ENCODE results near the gene GPR152. TPM values are rescaled to one million over a fixed set of nuclear protein-coding genes. Genes with fewer than 3 reads are reported as not detected.

Gene GPR152
- total and polyA plus RNA-seq, 12 donors: not detected

- ATAC-seq (peak in 1 of 8 donors; percentile 8), DNase-seq (no peak)
- no peak overlapping the region for H3K4me3 ChIP-seq
- WGBS, 2 donors: 94% methylated on average over 12 of the region's 12 CpGs
- H3K36me3 ChIP-seq: no peaks in the 10 kb centered on the region
- peaks cover 0 to 9% (median 5%) of the 10 kb centered on the region in 9 donors for H3K4me1 ChIP-seq
- H3K27ac ChIP-seq: no peak overlapping the region
- no peaks in the 10 kb centered on the region for H3K27me3 ChIP-seq
- intact Hi-C loops (cut with DNase I): no loop called here
- TF ChIP-seq CTCF (IDR thresholded peaks at IDR 0.05): no peak
- no peaks in the 10 kb centered on the region for H3K9me3 ChIP-seq
Measured at GRCh38 chr11:67457453-67457852, 4.9 kb upstream of the GPR152 start.

GRCh38 chr11:67456068-67456705 lies 3.7 kb upstream of the GPR152 start:
- DNase-seq (no peak), ATAC-seq (no peak)
- Histone ChIP-seq H3K27me3 (no peaks in the 10 kb centered on the region), H3K9me3 (no peaks in the 10 kb centered on the region), H3K4me3 (no peak overlapping the region), H3K4me1 (peaks cover 0 to 14% (median 8%) of the 10 kb centered on the region in 9 donors), H3K27ac (no peak overlapping the region), H3K36me3 (no peaks in the 10 kb centered on the region)
- no peak for TF ChIP-seq CTCF (IDR thresholded peaks at IDR 0.05)
- intact Hi-C loops (cut with DNase I): no loop called here
- 80% methylated on average over 22 to 25 of the region's 25 CpGs for WGBS, 2 donors

- intact Hi-C loops (cut with DNase I): no loop called here
- Histone ChIP-seq H3K36me3 (no peaks in the 10 kb centered on the region), H3K27ac (no peak within 1 kb of the TSS), H3K4me1 (peaks cover 0 to 15% (median 8%) of the 10 kb centered on the region in 9 donors), H3K9me3 (no peaks in the 10 kb centered on the region), H3K4me3 (no peak within 1 kb of the TSS), H3K27me3 (no peaks in the 10 kb centered on the region)
- WGBS, 2 donors: 89 to 96% methylated on average over 3 of the region's 3 CpGs
- DNase-seq (no peak), ATAC-seq (no peak)
- no peak for TF ChIP-seq CTCF (IDR thresholded peaks at IDR 0.05)
Measured at GRCh38 chr11:67455054-67455453, 2.5 kb upstream of the GPR152 start, which contains the start of gene CABP4. Gene CABP4 (plus strand): TSS chr11:67455354. CDS start chr11:67455424, 70 bp downstream.

DNA sequence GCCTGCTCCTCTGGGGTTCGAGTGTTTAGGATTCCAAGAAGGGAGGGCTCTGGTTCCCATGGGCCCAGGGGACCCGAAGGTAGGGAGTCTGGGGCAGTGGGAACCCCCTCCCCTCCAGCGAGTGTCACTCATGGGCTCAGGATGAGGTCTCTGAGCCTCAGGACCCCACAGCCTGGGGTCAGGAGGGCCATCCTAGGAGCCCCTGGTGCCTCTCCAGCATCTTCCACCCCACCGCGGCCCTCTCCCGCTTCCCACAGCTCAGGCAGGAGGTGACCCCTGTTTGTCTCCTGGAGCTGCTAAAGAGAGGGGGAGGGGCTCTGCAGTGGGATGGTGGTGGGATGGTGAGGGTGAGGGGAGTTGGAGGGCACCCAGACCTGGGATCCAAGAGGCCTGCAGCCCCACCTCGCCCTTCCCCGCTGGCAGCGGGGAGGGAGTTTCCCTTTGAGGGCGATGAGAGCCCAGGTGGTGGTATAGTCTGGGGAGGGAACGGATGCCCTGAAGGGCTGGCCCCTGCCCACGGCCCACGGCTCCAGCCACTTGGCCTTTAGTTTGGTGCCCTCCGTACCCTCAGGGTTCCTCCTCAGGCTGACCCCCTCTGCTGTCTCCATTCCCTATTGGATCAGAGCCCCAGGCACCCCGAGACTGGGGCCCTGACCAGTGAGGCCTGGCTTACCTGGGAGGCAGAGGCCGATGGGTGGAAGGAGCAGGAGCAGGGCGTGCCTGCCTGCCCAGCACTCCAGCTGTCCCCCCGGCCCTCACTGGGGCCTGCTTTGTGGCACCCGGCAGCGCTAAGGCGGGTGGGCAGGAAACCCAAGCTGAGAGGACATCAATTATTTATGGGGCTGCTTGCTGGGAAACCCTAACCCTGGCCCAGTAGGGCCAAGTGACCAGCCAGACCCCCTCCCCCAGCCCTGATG lies 1.5 kb upstream of the GPR152 start:
- H3K27me3 ChIP-seq: no peaks in the 10 kb centered on the region
- DNase-seq: no peak

More for the DNA sequence above, 1.5 kb upstream of the GPR152 start:
- 93% methylated on average over 18 to 21 of the region's 21 CpGs for WGBS, 2 donors
- no peak for TF ChIP-seq CTCF (IDR thresholded peaks at IDR 0.05)
- intact Hi-C loops (cut with DNase I): no loop called here
- Histone ChIP-seq H3K4me1 (peaks cover 0 to 24% (median 8%) of the 10 kb centered on the region in 9 donors), H3K36me3 (no peaks in the 10 kb centered on the region), H3K4me3 (no peak overlapping the region), H3K9me3 (no peaks in the 10 kb centered on the region), H3K27ac (no peak overlapping the region)
- no peak for ATAC-seq
